ACC112 (cell line): ENCODE results near the gene MBOAT7.

Experiments
- H2AFZ ChIP-seq: fragments of 200-600 bp; sonication (generic); one replicate; pipeline ENCODE4 v1.6.0; 2017; ENCODE audit warnings: antibody characterized with exemption, low read length; ENCODE audit not compliant: unreplicated experiment
- H3K27ac ChIP-seq: fragments of 200-600 bp; sonication (generic); 2 replicates; pipeline ENCODE4 v1.5.1; 2014; ENCODE audit warnings: low read depth, mild to moderate bottlenecking, antibody characterized with exemption, low read length, moderate library complexity
- H3K27me3 ChIP-seq: fragments of 200-600 bp; sonication (generic); 2 replicates; pipeline ENCODE4 v1.6.1; 2014; ENCODE audit warnings: mild to moderate bottlenecking, antibody characterized with exemption, low read length, moderate library complexity, mixed read lengths; ENCODE audit not compliant: insufficient read depth
- H3K36me3 ChIP-seq: fragments of 200-600 bp; sonication (generic); 2 replicates; pipeline ENCODE4 v1.6.1; 2016; ENCODE audit warnings: mild to moderate bottlenecking, antibody characterized with exemption, low read length, moderate library complexity, mixed read lengths; ENCODE audit not compliant: insufficient read depth
- H3K4me1 ChIP-seq: fragments of 200-600 bp; sonication (generic); one replicate; pipeline ENCODE4 v1.6.1; 2016; ENCODE audit warnings: low read length, mixed read lengths; ENCODE audit not compliant: insufficient read depth, unreplicated experiment, control insufficient read depth
- H3K4me3 ChIP-seq: fragments of 200-600 bp; sonication (generic); 2 replicates; pipeline ENCODE4 v1.5.1; 2014; ENCODE audit warnings: mild to moderate bottlenecking, low read depth, low read length
- H3K79me2 ChIP-seq: fragments of 200-600 bp; sonication (generic); one replicate; pipeline ENCODE4 v1.6.0; 2016; ENCODE audit warnings: low read length; ENCODE audit not compliant: control insufficient read depth, unreplicated experiment, insufficient read depth

The MBOAT7 gene

GRCh38 chr19:54125713-54126112 lies 63.7 kb downstream of the MBOAT7 start:
- no peak overlapping the region for H2AFZ ChIP-seq

DNA sequence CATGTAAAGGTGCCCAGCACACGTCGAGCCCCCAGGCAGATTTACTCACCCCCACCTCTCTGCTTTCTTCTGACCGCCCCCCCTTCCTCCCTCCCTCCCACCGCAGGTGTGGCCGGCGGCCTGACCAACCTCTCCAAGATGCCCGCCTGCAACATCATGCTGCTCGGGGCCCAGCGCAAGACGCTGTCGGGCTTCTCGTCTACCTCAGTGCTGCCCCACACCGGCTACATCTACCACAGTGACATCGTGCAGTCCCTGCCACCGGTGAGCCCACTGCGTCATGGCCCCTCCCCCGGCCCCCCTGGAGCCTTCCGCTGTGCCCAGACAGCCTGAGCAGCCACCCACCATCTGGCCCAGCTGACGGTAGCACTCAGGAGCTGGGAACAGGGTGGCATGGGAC lies 65.0 kb downstream of the MBOAT7 start:
- Histone ChIP-seq H3K4me3 (no peak overlapping the region), H3K4me1 (no peaks in the 10 kb centered on the region), H3K79me2 (no peaks in the 10 kb centered on the region), H2AFZ (no peak overlapping the region), H3K27ac (no peak overlapping the region), H3K27me3 (no peaks in the 10 kb centered on the region), H3K36me3 (no peaks in the 10 kb centered on the region)

More at GRCh38 chr19:54125713-54126112, 63.7 kb downstream of the MBOAT7 start:
- Histone ChIP-seq H3K4me3 (no peak overlapping the region), H3K79me2 (no peaks in the 10 kb centered on the region), H3K27ac (no peak overlapping the region), H3K27me3 (no peaks in the 10 kb centered on the region), H3K36me3 (no peaks in the 10 kb centered on the region), H3K4me1 (no peaks in the 10 kb centered on the region)

GRCh38 chr19:54123682-54124081 lies 65.7 kb downstream of the MBOAT7 start:
- no peaks in the 10 kb centered on the region for H3K36me3 ChIP-seq
- no peak overlapping the region for H2AFZ ChIP-seq
- H3K79me2 ChIP-seq, result no peaks in the 10 kb centered on the region
- no peaks in the 10 kb centered on the region for H3K4me1 ChIP-seq
- H3K4me3 ChIP-seq, result no peak overlapping the region
- H3K27ac ChIP-seq, result no peak overlapping the region
- no peaks in the 10 kb centered on the region for H3K27me3 ChIP-seq
